Measurements from ENCODE around the gene TP53RK. TPM values are rescaled to one million over a fixed set of nuclear protein-coding genes. Genes with fewer than 3 reads are reported as not detected.
A peak's percentile ranks its signal among the peaks of the same experiment; 100 is the strongest.

Gene TP53RK
- total and polyA plus RNA-seq, 2 of the 13 experiments (the other 11 are each of a cell fraction or from before 2014, with no cell fraction given), result 12.9 to 25.5 TPM

DNA sequence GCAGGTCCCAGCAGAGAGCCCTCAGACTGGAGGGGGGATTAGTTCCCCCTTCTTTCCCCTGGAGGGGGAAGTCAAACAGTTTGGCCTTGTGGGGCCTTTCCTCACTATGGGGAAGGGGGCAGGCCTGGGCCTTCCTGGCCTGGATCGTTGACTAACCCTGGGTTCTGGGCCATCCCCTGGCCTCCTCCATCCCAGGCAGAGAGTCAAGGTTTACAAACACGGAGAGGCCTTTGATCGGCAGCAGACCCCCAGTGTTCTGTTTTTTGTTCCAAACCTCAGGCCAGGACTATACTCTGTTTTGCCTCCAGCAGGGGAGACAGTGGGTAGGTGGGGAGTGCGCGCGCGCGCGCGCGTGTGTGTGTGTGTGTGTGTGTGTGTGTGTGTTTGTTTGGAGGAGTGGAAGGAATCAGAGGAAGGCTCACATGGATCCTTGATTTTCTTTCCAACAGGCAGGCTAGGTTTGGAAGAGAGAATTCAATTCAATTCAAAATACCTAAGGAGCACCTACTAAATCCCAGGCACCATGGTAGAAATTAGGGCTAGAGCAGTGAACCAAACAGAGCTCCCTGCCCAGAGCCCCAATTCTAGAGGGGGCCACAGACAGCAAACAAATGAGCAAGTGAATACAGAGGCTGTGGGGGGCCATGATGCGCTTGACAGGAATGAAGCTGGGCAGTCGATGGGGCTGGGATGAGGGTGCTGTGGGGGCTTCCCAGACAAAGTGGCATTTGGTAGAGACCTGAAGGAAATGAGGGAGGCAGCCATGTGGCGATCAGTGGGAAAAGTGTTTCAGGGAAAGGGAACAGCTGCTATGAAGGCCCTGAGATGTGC lies 14.8 kb downstream of the TP53RK start (continued):
- TF ChIP-seq, protein P1, sequence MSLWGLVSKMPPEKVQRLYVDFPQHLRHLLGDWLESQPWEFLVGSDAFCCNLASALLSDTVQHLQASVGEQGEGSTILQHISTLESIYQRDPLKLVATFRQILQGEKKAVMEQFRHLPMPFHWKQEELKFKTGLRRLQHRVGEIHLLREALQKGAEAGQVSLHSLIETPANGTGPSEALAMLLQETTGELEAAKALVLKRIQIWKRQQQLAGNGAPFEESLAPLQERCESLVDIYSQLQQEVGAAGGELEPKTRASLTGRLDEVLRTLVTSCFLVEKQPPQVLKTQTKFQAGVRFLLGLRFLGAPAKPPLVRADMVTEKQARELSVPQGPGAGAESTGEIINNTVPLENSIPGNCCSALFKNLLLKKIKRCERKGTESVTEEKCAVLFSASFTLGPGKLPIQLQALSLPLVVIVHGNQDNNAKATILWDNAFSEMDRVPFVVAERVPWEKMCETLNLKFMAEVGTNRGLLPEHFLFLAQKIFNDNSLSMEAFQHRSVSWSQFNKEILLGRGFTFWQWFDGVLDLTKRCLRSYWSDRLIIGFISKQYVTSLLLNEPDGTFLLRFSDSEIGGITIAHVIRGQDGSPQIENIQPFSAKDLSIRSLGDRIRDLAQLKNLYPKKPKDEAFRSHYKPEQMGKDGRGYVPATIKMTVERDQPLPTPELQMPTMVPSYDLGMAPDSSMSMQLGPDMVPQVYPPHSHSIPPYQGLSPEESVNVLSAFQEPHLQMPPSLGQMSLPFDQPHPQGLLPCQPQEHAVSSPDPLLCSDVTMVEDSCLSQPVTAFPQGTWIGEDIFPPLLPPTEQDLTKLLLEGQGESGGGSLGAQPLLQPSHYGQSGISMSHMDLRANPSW (CRISPR knock-in tag; IDR thresholded peaks at IDR 0.05; ENCODE audit: borderline replicate concordance), result peak; percentile 86; the same call in 1 of the 2 replicates
- TF ChIP-seq, protein P2, sequence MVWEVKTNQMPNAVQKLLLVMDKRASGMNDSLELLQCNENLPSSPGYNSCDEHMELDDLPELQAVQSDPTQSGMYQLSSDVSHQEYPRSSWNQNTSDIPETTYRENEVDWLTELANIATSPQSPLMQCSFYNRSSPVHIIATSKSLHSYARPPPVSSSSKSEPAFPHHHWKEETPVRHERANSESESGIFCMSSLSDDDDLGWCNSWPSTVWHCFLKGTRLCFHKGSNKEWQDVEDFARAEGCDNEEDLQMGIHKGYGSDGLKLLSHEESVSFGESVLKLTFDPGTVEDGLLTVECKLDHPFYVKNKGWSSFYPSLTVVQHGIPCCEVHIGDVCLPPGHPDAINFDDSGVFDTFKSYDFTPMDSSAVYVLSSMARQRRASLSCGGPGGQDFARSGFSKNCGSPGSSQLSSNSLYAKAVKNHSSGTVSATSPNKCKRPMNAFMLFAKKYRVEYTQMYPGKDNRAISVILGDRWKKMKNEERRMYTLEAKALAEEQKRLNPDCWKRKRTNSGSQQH (CRISPR knock-in tag; IDR thresholded peaks at IDR 0.05; ENCODE audit: low read depth), result no peak; the same call in none of the 2 replicates
- TF ChIP-seq, protein P3, sequence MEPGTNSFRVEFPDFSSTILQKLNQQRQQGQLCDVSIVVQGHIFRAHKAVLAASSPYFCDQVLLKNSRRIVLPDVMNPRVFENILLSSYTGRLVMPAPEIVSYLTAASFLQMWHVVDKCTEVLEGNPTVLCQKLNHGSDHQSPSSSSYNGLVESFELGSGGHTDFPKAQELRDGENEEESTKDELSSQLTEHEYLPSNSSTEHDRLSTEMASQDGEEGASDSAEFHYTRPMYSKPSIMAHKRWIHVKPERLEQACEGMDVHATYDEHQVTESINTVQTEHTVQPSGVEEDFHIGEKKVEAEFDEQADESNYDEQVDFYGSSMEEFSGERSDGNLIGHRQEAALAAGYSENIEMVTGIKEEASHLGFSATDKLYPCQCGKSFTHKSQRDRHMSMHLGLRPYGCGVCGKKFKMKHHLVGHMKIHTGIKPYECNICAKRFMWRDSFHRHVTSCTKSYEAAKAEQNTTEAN (CRISPR knock-in tag; conservative IDR thresholded peaks at IDR 0.05), result peak; percentile 55; the same call in 1 of the 2 replicates
- TF ChIP-seq, protein P4, sequence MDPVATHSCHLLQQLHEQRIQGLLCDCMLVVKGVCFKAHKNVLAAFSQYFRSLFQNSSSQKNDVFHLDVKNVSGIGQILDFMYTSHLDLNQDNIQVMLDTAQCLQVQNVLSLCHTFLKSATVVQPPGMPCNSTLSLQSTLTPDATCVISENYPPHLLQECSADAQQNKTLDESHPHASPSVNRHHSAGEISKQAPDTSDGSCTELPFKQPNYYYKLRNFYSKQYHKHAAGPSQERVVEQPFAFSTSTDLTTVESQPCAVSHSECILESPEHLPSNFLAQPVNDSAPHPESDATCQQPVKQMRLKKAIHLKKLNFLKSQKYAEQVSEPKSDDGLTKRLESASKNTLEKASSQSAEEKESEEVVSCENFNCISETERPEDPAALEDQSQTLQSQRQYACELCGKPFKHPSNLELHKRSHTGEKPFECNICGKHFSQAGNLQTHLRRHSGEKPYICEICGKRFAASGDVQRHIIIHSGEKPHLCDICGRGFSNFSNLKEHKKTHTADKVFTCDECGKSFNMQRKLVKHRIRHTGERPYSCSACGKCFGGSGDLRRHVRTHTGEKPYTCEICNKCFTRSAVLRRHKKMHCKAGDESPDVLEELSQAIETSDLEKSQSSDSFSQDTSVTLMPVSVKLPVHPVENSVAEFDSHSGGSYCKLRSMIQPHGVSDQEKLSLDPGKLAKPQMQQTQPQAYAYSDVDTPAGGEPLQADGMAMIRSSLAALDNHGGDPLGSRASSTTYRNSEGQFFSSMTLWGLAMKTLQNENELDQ (CRISPR knock-in tag; IDR thresholded peaks at IDR 0.05; ENCODE audit: borderline replicate concordance), result 0 out of 2 replicates have a peak, but pooled peaks have one; percentile 3
- TF ChIP-seq, protein P5, sequence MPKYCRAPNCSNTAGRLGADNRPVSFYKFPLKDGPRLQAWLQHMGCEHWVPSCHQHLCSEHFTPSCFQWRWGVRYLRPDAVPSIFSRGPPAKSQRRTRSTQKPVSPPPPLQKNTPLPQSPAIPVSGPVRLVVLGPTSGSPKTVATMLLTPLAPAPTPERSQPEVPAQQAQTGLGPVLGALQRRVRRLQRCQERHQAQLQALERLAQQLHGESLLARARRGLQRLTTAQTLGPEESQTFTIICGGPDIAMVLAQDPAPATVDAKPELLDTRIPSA (CRISPR knock-in tag; IDR thresholded peaks at IDR 0.05; ENCODE audit: borderline replicate concordance), result no peak
- no peak for TF ChIP-seq ATAD3A (CRISPR knock-in tag; IDR thresholded peaks at IDR 0.05)
- TF ChIP-seq, protein P6, sequence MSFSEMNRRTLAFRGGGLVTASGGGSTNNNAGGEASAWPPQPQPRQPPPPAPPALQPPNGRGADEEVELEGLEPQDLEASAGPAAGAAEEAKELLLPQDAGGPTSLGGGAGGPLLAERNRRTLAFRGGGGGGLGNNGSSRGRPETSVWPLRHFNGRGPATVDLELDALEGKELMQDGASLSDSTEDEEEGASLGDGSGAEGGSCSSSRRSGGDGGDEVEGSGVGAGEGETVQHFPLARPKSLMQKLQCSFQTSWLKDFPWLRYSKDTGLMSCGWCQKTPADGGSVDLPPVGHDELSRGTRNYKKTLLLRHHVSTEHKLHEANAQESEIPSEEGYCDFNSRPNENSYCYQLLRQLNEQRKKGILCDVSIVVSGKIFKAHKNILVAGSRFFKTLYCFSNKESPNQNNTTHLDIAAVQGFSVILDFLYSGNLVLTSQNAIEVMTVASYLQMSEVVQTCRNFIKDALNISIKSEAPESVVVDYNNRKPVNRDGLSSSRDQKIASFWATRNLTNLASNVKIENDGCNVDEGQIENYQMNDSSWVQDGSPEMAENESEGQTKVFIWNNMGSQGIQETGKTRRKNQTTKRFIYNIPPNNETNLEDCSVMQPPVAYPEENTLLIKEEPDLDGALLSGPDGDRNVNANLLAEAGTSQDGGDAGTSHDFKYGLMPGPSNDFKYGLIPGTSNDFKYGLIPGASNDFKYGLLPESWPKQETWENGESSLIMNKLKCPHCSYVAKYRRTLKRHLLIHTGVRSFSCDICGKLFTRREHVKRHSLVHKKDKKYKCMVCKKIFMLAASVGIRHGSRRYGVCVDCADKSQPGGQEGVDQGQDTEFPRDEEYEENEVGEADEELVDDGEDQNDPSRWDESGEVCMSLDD (CRISPR knock-in tag; IDR thresholded peaks at IDR 0.05; ENCODE audit: borderline replicate concordance), result no peak; the same call in 1 of the 2 replicates
- no peak; the same call in 1 of the 2 replicates for TF ChIP-seq ZNF124 (CRISPR knock-in tag; IDR thresholded peaks at IDR 0.05)
- peak; percentile 70 for TF ChIP-seq BRD4 (CRISPR knock-in tag; IDR thresholded peaks at IDR 0.05)
- TF ChIP-seq HOXD1 (CRISPR knock-in tag; IDR thresholded peaks at IDR 0.05), result peak; percentile 45; the same call in 1 of the 2 replicates
- TF ChIP-seq, protein P7, sequence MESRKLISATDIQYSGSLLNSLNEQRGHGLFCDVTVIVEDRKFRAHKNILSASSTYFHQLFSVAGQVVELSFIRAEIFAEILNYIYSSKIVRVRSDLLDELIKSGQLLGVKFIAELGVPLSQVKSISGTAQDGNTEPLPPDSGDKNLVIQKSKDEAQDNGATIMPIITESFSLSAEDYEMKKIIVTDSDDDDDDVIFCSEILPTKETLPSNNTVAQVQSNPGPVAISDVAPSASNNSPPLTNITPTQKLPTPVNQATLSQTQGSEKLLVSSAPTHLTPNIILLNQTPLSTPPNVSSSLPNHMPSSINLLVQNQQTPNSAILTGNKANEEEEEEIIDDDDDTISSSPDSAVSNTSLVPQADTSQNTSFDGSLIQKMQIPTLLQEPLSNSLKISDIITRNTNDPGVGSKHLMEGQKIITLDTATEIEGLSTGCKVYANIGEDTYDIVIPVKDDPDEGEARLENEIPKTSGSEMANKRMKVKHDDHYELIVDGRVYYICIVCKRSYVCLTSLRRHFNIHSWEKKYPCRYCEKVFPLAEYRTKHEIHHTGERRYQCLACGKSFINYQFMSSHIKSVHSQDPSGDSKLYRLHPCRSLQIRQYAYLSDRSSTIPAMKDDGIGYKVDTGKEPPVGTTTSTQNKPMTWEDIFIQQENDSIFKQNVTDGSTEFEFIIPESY (CRISPR knock-in tag; IDR thresholded peaks at IDR 0.05), result peak; percentile 43; the same call in 1 of the 2 replicates
- no peak for TF ChIP-seq ZNF780A (CRISPR knock-in tag; IDR thresholded peaks at IDR 0.05)
- peak; percentile 87 for TF ChIP-seq DPF2 (CRISPR knock-in tag; IDR thresholded peaks at IDR 0.05; ENCODE audit: borderline replicate concordance, low read depth)

All from HepG2 (cell line).